Heart right ventricle (tissue), 16 donors: ENCODE data around the gene CALD1. TPM values are rescaled to one million over a fixed set of nuclear protein-coding genes. Genes with fewer than 3 reads are reported as not detected.

Experiments used
- ATAC-seq, 8 donors: fragments of 200-7000 bp; cut with Tn5 transposase; one replicate each; pipeline ENCODE4 v1.9.1; 2020; ENCODE audit warnings: mild to moderate bottlenecking in 8 of 8, moderate library complexity in 8 of 8, moderate number of reproducible peaks in 1 of 8
- DNase-seq, 2 donors: peaks; one replicate each; pipeline ENCODE4 v3.0.0-alpha.2; 2020
- H3K27ac ChIP-seq, 10 donors: fragments of 200-600 bp; sonication (generic) in 2 of 10; one replicate each; pipeline versions ENCODE4 v1.5.0 to v1.8.0; 2020 to 2022; ENCODE audit warnings: mild to moderate bottlenecking in 3 of 10
- H3K27me3 ChIP-seq, 7 donors: fragments of 200-600 bp; one replicate each; pipeline ENCODE4 v1.8.0; 2021 to 2022; ENCODE audit warnings: mild to moderate bottlenecking in 2 of 7
- H3K36me3 ChIP-seq, 9 donors: fragments of 200-600 bp; sonication (generic) in 1 of 9; one replicate each; pipeline versions ENCODE4 v1.5.0 to v1.8.0; 2020 to 2022; ENCODE audit warnings: mild to moderate bottlenecking in 2 of 9
- H3K4me1 ChIP-seq, 9 donors: fragments of 200-600 bp; sonication (generic) in 1 of 9; one replicate each; pipeline versions ENCODE4 v1.5.0 to v1.8.0; 2020 to 2022; ENCODE audit warnings: mild to moderate bottlenecking in 4 of 9
- H3K4me3 ChIP-seq, 10 donors: fragments of 200-600 bp; sonication (generic) in 2 of 10; one replicate each; pipeline versions ENCODE4 v1.5.0 to v1.8.0; 2020 to 2022; ENCODE audit warnings: mild to moderate bottlenecking in 7 of 10, moderate library complexity in 2 of 10
- H3K9me3 ChIP-seq, 11 donors: fragments of 200-600 bp in 10 of 11; sonication (generic) in 2 of 11; one replicate each; pipeline versions ENCODE4 v1.5.0 to v1.8.0; 2013 to 2022; ENCODE audit warnings: mild to moderate bottlenecking in 2 of 11, control low read depth in 1 of 11, moderate library complexity in 1 of 11
- CTCF ChIP-seq, 9 donors: fragments of 200-600 bp; sonication (generic) in 2 of 9; IDR thresholded peaks; one replicate each; pipeline versions ENCODE4 v1.5.0 to v1.8.0; 2021 to 2022; ENCODE audit warnings: antibody characterized with exemption in 9 of 9, mild to moderate bottlenecking in 5 of 9, moderate library complexity in 1 of 9
- WGBS, 2 donors: extraction: QIAGEN DNeasy Blood & Tissue Kit; methylation state at CpG; one replicate each; pipeline ENCODE4 v1.1.7; 2013; ENCODE audit warnings: inconsistent platforms in 1 of 2; 5-methylcytosine and 5-hydroxymethylcytosine counted together
- intact Hi-C, 10 donors: fragments of 100-400 bp; cut with DNase I; formaldehyde crosslinking; loops; one replicate each; pipeline versions ENCODE4 v1.11.1 to v1.14.2; 2022
- polyA plus RNA-seq, 2 donors: library from polyadenylated mRNA; stranded (reverse); fragments of 200-250 nt; gene quantifications; one replicate each; pipeline ENCODE4 v1.2.3, GENCODE V29; 2013
- total RNA-seq, 10 donors: library from RNA; stranded (reverse); fragmentation: NEBNext Ultra II Directional in 3 of 10; extraction: Animal tissue kit (Norgen Biotek cat#: 25700) in 3 of 10; gene quantifications; one replicate each; pipeline versions ENCODE4 v1.2.1 to v1.2.4, GENCODE V29; 2021 to 2023
- donor health status: Arrhythmogenic right ventricular cardiomyopathy.
- donor health status: ischemic (EF 13 %, LVEDD 7.1; RV severe dilation, severe dysfunction).
- donor health status: healthy with polysubstance abuse.
- donor health status: DM: no; HTN: yes; CAD: no.
- donor health status: DM: no; HTN: no; CAD: no.
- donor health status: ischemic (EF 25% LVEDD 6.9; RV normal size, moderate dysfunction).
- donor health status: ischemic (EF 25% LVEDD 5.7; RV mildly dilated, moderate dysfunction).
- donor health status: healthy.
- donor health status: DM: yes; HTN: yes; CAD: no.
- donor health status: Ischemic cardiomyopathy.
- donor health status: ischemic (EF 35%, LVEDD 5.7; RV mildly dilated, moderate dysfunction).
- donor health status: nonischemic (EF 11% LVEDD 7.7; RV severe dilation, severe dysfunction).
- donor health status: DM: yes; HTN: yes; CAD: no.
- donor health status: PGD.
- donor health status: ischemic (EF 29% LVEDD 5.4; RV normal size, mild dysfunction).
- donor health status: nonischemic (EF 23%, LVEDD 6.1; RV moderate dilation, normal function).

The CALD1 gene
- total and polyA plus RNA-seq, 12 donors: 69.9 to 180 (median 126) TPM

- TF ChIP-seq CTCF (IDR thresholded peaks at IDR 0.05): no peak
- Histone ChIP-seq H3K27me3 (no peaks in the 10 kb centered on the region), H3K36me3 (peaks cover 0 to 18% (median 0%) of the 10 kb centered on the region in 9 donors), H3K4me3 (peak overlapping the region in 3 of 10 donors; percentile 16 to 20 (median 20)), H3K27ac (peak overlapping the region in 8 of 10 donors; percentile 59 to 90 (median 84)), H3K9me3 (no peaks in the 10 kb centered on the region), H3K4me1 (peaks cover 13 to 99% (median 68%) of the 10 kb centered on the region in 9 donors)
- intact Hi-C loops: loop anchor here in 5 of 10 donors (5.0 to 10.0 kb wide), 6 partner anchors 40 to 148 kb away; no protein-coding TSS in a partner anchor
- no peak for ATAC-seq
- 54 to 58% methylated on average over 2 of the region's 2 CpGs for WGBS, 2 donors
- DNase-seq: no peak
Observed at GRCh38 chr7:134787064-134787463, 7.6 kb downstream of the CALD1 start.

GRCh38 chr7:134787720-134788119 lies 8.3 kb downstream of the CALD1 start:
- peaks cover 13 to 99% (median 62%) of the 10 kb centered on the region in 9 donors for H3K4me1 ChIP-seq
- DNase-seq (no peak), ATAC-seq (peak in 4 of 8 donors; percentile 29 to 58 (median 36))
- H3K27ac ChIP-seq: peak overlapping the region in 8 of 10 donors; percentile 59 to 90 (median 84)
- H3K36me3 ChIP-seq: peaks cover 0 to 18% (median 0%) of the 10 kb centered on the region in 9 donors
- TF ChIP-seq CTCF (IDR thresholded peaks at IDR 0.05): no peak
- H3K27me3 ChIP-seq: no peaks in the 10 kb centered on the region
- H3K9me3 ChIP-seq: no peaks in the 10 kb centered on the region
- intact Hi-C loops: loop anchor here in 5 of 10 donors (5.0 to 10.0 kb wide), 6 partner anchors 40 to 147 kb away; no protein-coding TSS in a partner anchor
- 35 to 52% methylated on average over 3 of the region's 3 CpGs for WGBS, 2 donors
- H3K4me3 ChIP-seq: peak overlapping the region in 3 of 10 donors; percentile 16 to 20 (median 16)

GRCh38 chr7:134788191-134788590 lies 8.8 kb downstream of the CALD1 start:
- WGBS, 2 donors: 56 to 72% methylated on average over 2 of the region's 2 CpGs
- DNase-seq: no peak
- TF ChIP-seq CTCF (IDR thresholded peaks at IDR 0.05): no peak
- Histone ChIP-seq H3K9me3 (no peaks in the 10 kb centered on the region), H3K27ac (peak overlapping the region in 8 of 10 donors; percentile 24 to 90 (median 84)), H3K4me3 (peak overlapping the region in 1 of 10 donors; percentile 16), H3K4me1 (peaks cover 13 to 99% (median 66%) of the 10 kb centered on the region in 9 donors), H3K36me3 (peaks cover 0 to 18% (median 0%) of the 10 kb centered on the region in 9 donors), H3K27me3 (no peaks in the 10 kb centered on the region)
- ATAC-seq: peak in 2 of 8 donors; percentile 45 to 46
- intact Hi-C loops: loop anchor here in 5 of 10 donors (5.0 to 10.0 kb wide), 6 partner anchors 39 to 147 kb away; no protein-coding TSS in a partner anchor

DNA sequence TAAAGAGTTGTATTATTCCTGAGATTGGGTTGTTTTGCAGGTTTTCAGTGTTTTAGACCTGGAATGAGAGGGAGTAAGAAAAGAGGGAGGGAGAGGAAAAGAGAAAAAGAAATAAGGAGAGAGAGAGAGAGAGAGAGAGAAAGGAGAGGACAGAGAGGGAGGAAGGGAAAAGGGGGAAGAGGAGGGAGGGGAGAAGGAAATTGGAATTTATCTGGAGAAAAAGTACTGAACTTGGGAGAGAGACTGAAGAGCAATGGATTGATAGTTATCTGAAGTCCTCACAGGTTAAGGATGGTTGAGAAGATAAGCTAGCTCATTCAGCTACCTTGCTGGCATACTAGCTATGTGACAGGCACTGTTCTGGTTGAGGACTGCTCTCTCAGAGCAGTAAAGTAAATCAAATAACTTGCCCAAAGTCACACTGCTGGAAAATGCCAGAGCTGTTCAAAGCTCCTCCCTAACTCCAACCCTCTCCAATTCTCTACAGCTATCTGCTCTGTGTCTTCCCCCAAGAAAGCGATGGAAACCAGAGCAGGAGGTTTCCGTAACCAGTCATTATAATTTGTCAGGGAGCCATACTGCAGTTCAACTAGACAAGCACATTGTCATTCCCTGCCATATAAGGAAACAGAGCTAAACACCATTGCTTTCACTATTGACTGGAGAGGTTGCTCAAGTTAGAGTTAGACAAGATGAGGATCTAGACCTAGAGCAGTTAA lies 10.7 kb downstream of the CALD1 start:
- ATAC-seq: peak; percentile 76 to 87 (median 82)
- Histone ChIP-seq H3K9me3 (peaks cover 0 to 12% (median 0%) of the 10 kb centered on the region in 11 donors), H3K27me3 (no peaks in the 10 kb centered on the region), H3K4me3 (peak overlapping the region in 3 of 10 donors; percentile 0 to 9 (median 9)), H3K27ac (peak overlapping the region; percentile 60 to 90 (median 83)), H3K36me3 (peaks cover 0 to 12% (median 0%) of the 10 kb centered on the region in 9 donors), H3K4me1 (peaks cover 13 to 95% (median 62%) of the 10 kb centered on the region in 9 donors)
- intact Hi-C loops: loop anchor here in 5 of 10 donors (5.0 to 10.0 kb wide), 6 partner anchors 37 to 145 kb away; no protein-coding TSS in a partner anchor
- peak in 1 of 2 donors; percentile 68 for DNase-seq
- WGBS, 2 donors: 8 to 19% methylated on average over 2 of the region's 2 CpGs
- TF ChIP-seq CTCF (IDR thresholded peaks at IDR 0.05): no peak
